K562 (cell line): ENCODE results near the gene COASY. TPM values are rescaled to one million over a fixed set of nuclear protein-coding genes. Genes with fewer than 3 reads are reported as not detected.

Source experiments
- ARID4B ChIP-seq: sonication (generic); formaldehyde crosslinking; IDR thresholded peaks from 2 replicates; pipeline ENCODE4 v1.8.0; 2022; ENCODE audit warnings: mild to moderate bottlenecking, missing genetic modification reagents
- BRCA1 ChIP-seq, 2 experiments: fragments of 450-650 bp in 1 of 2; sonication (generic) in 1 of 2; formaldehyde crosslinking in 1 of 2; IDR thresholded peaks; 2 replicates each; pipeline versions ENCODE4 v1.5.0 to v1.6.1; 2017 to 2020; ENCODE audit warnings: mild to moderate bottlenecking in 1 of 2, missing genetic modification reagents in 1 of 2
- CBX1 ChIP-seq: sonication (generic); IDR thresholded peaks from 2 replicates; pipeline ENCODE4 v1.6.1; 2016; ENCODE audit warnings: antibody characterized with exemption, low read depth, mild to moderate bottlenecking
- CHD2 ChIP-seq: IDR thresholded peaks from 2 replicates; pipeline ENCODE4 v1.6.1; 2011; ENCODE audit warnings: low read depth, low read length
- ETS2 ChIP-seq: IDR thresholded peaks from 2 replicates; pipeline ENCODE4 v1.6.1; 2016; ENCODE audit warnings: borderline replicate concordance, missing genetic modification characterization, mild to moderate bottlenecking, moderate library complexity, missing compliant biosample characterization; ENCODE audit not compliant: poor library complexity, severe bottlenecking
- GATAD2A ChIP-seq: fragments of 450-650 bp; IDR thresholded peaks from 2 replicates; pipeline ENCODE4 v1.6.1; 2017
- HINFP ChIP-seq: fragments of 450-650 bp; conservative IDR thresholded peaks from 2 replicates; pipeline ENCODE4 v1.6.1; 2016; ENCODE audit warnings: missing genetic modification characterization, low read depth, mild to moderate bottlenecking, control low read depth, missing compliant biosample characterization
- HMG20B ChIP-seq: fragments of 250-450 bp; sonication (Bioruptor Pico); IDR thresholded peaks from 2 replicates; pipeline ENCODE4 v1.5.0; 2021; ENCODE audit warnings: mild to moderate bottlenecking
- KAT7 ChIP-seq: sonication (generic); formaldehyde crosslinking; IDR thresholded peaks from 2 replicates; pipeline ENCODE4 v1.8.0; 2022; ENCODE audit warnings: missing genetic modification reagents, mild to moderate bottlenecking, borderline replicate concordance
- NCOA6 ChIP-seq: fragments of 450-650 bp; IDR thresholded peaks from 2 replicates; pipeline ENCODE4 v1.6.1; 2017; ENCODE audit warnings: mild to moderate bottlenecking
- PHB ChIP-seq: fragments of 250-450 bp; sonication (Bioruptor Pico); IDR thresholded peaks from 2 replicates; pipeline ENCODE4 v1.5.0; 2021
- RBFOX2 ChIP-seq: fragments of 200-400 bp; formaldehyde crosslinking; IDR thresholded peaks from 2 replicates; pipeline ENCODE4 v1.6.1; 2017; ENCODE audit warnings: low read depth, mild to moderate bottlenecking, low read length, moderate library complexity
- TEAD2 ChIP-seq: fragments of 450-650 bp; IDR thresholded peaks from 2 replicates; pipeline ENCODE4 v1.6.1; 2016; ENCODE audit warnings: missing genetic modification characterization, control low read depth, missing compliant biosample characterization
- ZBTB17 ChIP-seq: fragments of 450-650 bp; formaldehyde crosslinking; IDR thresholded peaks from 2 replicates; pipeline ENCODE4 v1.4.0; 2020; ENCODE audit warnings: mild to moderate bottlenecking
- polyA plus RNA-seq, 8 experiments: library from polyadenylated mRNA; depleted of rRNA in 4 of 8; stranded (reverse) in 5 of 8; unstranded in 3 of 8; fragments of >200 nt; fragmentation: Nextera tagmentation in 2 of 8; fragmentation: Illumina TruSeq in 1 of 8; extraction: Ambion mirVana in 2 of 8; extraction: Trizol in 1 of 8; gene quantifications; 2 replicates each; pipeline versions ENCODE4 v1.2.1 to v1.2.3, GENCODE V29; 2011 to 2014; ENCODE audit warnings: inconsistent platforms in 1 of 8, missing spikeins in 1 of 8
- total RNA-seq, 7 experiments: library from RNA; depleted of rRNA in 6 of 7; stranded (reverse); fragments of >200 nt in 6 of 7; fragmentation: Illumina TruSeq in 2 of 7; extraction: Trizol in 2 of 7; gene quantifications; 2 replicates each; pipeline versions ENCODE4 v1.2.1 to v1.2.3, GENCODE V29; 2011 to 2021; ENCODE audit warnings: low replicate concordance in 1 of 7
- TF ChIP-seq, protein P1 (sequence below): fragments of 250-450 bp; sonication (Bioruptor Pico); IDR thresholded peaks from 2 replicates; pipeline ENCODE4 v1.5.1; 2021; ENCODE audit warnings: mild to moderate bottlenecking
- TF ChIP-seq, protein P2 (sequence below): fragments of 250-450 bp; sonication (Bioruptor Pico); IDR thresholded peaks from 2 replicates; pipeline ENCODE4 v1.8.0; 2022; ENCODE audit warnings: inconsistent platforms, mild to moderate bottlenecking, moderate library complexity, borderline replicate concordance
- TF ChIP-seq, protein P3 (sequence below): sonication (generic); formaldehyde crosslinking; IDR thresholded peaks from 2 replicates; pipeline ENCODE4 v1.8.1; 2022; ENCODE audit warnings: missing genetic modification reagents

COASY gene
- total and polyA plus RNA-seq, 9 of the 15 experiments (the other 6 are each of a cell fraction or from before 2014, with no cell fraction given), result 25.4 to 175 (median 62.3) TPM

DNA sequence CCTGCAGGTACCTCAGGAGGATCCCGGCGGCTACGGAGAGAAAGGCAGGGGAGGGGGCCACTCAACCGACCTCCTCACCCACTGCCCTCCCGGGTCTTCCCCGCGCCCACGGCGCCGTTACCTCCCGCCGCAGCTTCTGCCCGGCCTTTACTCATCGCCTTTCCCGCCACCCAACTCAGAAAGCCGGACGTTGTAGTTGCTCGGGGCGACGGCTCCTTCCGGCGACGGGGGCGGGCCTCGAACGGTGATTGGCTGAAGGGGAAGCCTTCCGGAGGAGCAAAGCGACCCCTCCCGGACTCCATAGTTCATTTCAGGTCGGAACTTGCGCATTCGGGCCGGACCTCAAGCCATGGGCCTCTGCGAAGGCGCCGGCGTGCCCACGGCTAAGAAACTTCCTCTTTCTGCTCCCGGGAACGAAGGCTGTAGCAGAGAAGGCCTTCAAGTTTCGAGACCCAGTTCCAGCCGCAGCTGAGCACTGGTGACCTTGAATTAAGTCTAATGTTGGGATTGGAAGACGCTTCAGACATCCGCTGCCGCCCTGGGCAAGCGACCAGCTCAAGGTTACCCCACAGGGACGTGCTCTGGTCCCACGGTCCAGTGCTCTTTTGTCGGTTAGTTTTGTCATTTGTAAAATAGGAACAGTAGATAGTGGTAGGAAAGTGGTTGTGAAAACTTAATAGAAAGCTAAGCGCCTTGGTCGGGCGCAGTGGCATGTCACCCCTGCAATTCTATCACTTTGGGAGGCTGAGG, 15.8 kb downstream of the COASY start, which contains the start of gene PSMC3IP (continued):
- TF ChIP-seq ARID4B (no peak), CHD2 (peak; percentile 63; the same call in 1 of the 2 replicates), HMG20B (CRISPR knock-in tag) (no peak), RBFOX2 (peak; percentile 96), GATAD2A (no peak), TEAD2 (tag) (no peak), CBX1 (no peak), PHB (CRISPR knock-in tag) (no peak), ZBTB17 (CRISPR knock-in tag) (no peak), KAT7 (CRISPR knock-in tag) (peak; percentile 75; the same call in 1 of the 2 replicates), NCOA6 (no peak), ETS2 (no peak), HINFP (tag) (no peak), BRCA1 (IDR thresholded peaks at IDR 0.05) (no peak), BRCA1 (CRISPR knock-in tag; IDR thresholded peaks at IDR 0.05) (no peak)
- TF ChIP-seq, protein P1, sequence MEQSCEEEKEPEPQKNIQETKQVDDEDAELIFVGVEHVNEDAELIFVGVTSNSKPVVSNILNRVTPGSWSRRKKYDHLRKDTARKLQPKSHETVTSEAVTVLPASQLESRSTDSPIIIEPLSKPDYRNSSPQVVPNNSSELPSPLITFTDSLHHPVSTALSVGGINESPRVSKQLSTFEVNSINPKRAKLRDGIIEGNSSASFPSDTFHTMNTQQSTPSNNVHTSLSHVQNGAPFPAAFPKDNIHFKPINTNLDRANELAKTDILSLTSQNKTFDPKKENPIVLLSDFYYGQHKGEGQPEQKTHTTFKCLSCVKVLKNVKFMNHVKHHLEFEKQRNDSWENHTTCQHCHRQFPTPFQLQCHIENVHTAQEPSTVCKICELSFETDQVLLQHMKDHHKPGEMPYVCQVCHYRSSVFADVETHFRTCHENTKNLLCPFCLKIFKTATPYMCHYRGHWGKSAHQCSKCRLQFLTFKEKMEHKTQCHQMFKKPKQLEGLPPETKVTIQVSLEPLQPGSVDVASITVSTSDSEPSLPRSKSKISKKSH (CRISPR knock-in tag), result no peak
- TF ChIP-seq, protein P2, sequence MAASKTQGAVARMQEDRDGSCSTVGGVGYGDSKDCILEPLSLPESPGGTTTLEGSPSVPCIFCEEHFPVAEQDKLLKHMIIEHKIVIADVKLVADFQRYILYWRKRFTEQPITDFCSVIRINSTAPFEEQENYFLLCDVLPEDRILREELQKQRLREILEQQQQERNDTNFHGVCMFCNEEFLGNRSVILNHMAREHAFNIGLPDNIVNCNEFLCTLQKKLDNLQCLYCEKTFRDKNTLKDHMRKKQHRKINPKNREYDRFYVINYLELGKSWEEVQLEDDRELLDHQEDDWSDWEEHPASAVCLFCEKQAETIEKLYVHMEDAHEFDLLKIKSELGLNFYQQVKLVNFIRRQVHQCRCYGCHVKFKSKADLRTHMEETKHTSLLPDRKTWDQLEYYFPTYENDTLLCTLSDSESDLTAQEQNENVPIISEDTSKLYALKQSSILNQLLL (CRISPR knock-in tag), result no peak
- TF ChIP-seq, protein P3, sequence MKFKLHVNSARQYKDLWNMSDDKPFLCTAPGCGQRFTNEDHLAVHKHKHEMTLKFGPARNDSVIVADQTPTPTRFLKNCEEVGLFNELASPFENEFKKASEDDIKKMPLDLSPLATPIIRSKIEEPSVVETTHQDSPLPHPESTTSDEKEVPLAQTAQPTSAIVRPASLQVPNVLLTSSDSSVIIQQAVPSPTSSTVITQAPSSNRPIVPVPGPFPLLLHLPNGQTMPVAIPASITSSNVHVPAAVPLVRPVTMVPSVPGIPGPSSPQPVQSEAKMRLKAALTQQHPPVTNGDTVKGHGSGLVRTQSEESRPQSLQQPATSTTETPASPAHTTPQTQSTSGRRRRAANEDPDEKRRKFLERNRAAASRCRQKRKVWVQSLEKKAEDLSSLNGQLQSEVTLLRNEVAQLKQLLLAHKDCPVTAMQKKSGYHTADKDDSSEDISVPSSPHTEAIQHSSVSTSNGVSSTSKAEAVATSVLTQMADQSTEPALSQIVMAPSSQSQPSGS (CRISPR knock-in tag), result no peak
